GM18873 (cell line): Measurements from ENCODE around the gene FAM3C.
"Not testable (repeated sequence)": the region's sequence is repeated elsewhere in the genome, so short reads cannot be mapped to it uniquely, and the experiment has no call there.

Experiments used
- ATAC-seq: cut with Tn5 transposase; IDR thresholded peaks from one replicate; pipeline ENCODE4 v1.9.1; 2021; ENCODE audit warnings: mild to moderate bottlenecking, moderate library complexity, moderate number of reproducible peaks; ENCODE audit not compliant: unreplicated experiment, low FRiP score

Gene FAM3C

DNA sequence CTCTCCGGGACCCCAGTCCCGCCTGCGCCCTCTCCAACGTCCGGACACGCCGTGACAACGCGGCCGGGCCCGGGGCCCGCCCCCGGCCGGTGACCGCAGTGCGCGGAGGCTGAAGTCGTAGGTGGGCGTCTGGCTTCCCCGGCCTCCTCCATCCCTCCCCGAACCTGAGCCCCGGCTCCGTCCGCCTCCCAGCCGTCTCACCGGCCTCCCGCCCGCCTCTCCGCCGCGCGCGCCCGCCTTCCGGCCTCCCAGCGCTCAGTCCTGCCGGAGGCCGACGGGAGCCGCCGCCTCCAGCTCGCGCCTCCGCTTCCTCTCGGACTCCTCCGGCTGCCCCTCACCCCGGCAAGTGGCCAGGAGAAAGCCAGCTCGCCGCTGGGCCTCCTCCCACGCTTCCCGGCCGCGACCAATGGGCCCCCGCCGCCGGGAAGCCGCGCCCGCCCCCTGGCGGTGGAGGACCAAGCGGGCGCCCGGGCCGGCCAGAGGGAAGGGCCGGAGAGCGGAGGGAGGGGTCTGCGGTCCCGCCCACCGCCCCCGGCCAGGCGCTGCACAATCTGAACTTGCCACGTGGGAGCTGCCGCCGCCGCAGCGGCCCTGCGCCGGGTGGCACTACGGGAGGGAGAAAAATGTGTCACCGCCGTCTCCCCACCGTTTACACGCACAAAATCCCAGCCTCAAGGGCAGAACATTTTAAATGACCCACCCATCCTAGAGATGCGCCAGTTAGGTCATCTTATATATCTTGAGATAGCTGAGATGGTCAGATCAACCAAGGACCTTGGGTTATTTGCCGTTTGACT lies at the start of gene FAM3C:
TSS of gene FAM3C (minus strand) at position 348 of the 797 bp plus-strand sequence. CDS start 13,339 bp downstream, outside the sequence.
- peak; percentile 69 for ATAC-seq

- no peak for ATAC-seq
These were observed 46.7 kb upstream of the FAM3C start for GRCh38 chr7:121442845-121443244.

GRCh38 chr7:121440857-121441503 lies 44.9 kb upstream of the FAM3C start:
- ATAC-seq, result no peak

DNA sequence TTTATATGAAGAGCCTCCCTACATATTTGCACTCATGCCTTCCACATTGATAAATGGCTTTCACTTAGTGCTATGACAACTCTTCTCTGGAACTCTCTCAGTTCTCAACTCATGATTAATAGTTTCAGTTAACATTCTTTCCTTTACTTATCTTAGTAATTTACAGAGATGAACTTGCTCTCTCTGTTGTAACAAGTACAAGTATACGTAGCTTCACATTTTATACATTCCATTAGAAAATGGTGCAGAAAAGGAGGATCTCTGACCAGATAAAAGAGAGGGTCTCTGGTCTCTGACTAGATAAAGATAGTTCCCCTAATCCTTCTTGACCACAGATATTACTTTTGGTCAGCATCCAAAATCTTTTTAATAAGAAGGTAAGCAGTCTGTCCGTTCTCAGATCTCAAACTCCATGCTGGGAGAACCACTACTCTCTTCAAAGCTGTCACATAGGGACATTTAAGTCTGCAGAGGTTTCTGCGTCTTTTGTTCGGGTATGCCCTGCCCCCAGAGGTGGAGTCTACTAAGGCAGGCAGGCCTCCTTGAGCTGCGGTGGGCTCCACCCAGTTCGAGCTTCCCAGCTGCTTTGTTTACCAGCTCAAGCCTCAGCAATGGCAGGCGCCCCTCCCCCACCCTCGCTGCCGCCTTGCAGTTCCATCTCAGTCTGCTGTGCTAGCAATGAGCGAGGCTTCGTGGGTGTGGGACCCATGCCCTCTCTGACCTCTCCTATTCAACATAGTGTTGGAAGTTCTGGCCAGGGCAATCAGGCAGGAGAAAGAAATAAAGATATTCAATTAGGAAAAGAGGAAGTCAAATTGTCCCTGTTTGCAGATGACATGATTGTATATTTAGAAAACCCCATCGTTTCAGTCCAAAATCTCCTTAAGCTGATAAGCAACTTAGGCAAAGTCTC lies 42.2 kb upstream of the FAM3C start:
- peak; percentile 45 for ATAC-seq

DNA sequence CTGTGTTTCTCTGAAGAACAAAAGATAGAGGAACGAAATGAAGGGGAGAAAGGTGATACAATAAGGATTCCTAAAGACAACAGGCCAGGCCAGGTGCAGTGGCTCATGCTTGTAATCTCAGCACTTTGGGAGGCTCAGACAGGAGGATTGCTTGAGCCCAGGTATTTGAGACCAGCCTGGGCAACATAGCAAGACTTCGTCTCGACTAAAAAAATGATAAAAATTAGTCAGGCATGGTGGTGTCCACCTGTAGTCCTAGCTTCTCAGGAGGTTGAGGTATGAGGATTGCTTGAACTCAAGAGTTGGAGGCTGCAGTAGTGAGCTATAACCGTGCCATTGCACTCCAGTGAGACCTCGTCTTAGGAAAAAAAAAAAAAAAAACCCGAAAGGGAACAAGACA lies 41.4 kb upstream of the FAM3C start:
- no peak for ATAC-seq

DNA sequence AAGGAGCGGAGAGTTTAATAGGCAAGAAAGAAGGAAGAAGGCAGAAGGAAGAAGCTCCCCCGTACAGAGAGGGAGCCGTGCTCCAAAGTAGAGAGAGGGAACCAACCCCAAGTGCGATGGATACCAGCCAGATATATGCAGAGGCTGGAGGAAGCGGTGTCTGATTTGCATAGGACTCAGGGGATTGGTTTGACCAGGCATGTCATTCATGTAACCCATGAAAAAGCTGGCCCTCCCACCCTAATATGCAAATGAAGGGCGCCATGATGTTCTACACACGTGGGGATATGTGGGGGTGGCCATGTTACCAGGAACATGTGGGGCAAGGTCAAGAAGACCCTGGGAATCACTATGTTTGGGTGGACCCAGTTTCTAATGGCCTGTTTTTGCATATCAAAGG lies 40.6 kb upstream of the FAM3C start:
- ATAC-seq, result no peak

- no peak for ATAC-seq
These were observed 40.0 kb upstream of the FAM3C start for GRCh38 chr7:121436136-121436535.

GRCh38 chr7:121433775-121434174 lies 37.7 kb upstream of the FAM3C start:
- peak; percentile 37 for ATAC-seq

- peak; percentile 75 for ATAC-seq
These were observed 36.4 kb upstream of the FAM3C start for GRCh38 chr7:121432486-121432885.

- ATAC-seq, result no peak
These were observed 35.9 kb upstream of the FAM3C start for GRCh38 chr7:121431996-121432395.

DNA sequence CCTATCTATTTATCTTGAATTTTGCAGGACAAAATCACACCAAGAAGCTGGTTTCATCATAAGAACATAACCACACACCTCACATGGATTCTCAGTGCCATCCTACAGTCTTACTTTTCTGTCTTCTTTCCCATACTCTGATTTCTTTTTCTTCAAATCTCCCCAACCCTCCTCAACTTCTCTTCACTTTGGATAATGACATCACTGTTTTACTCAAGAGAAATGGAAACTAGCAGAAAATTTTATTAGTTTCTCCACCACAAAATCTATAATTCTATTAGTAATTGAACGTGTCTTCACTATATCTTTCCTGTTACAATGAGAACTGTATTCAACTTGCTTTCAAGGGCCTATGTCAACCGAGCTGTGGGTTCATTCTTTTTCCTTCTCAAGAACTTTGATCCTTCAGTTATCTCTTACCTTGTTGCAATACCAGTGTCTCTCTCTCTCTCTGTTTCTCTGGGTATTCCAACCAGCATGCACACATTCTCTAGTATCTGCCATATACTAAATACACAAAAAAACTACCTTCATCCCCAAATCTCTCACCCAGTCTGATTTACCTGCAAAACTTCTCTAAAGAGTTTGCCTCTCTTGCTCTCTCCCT lies 35.4 kb upstream of the FAM3C start:
- no peak for ATAC-seq

DNA sequence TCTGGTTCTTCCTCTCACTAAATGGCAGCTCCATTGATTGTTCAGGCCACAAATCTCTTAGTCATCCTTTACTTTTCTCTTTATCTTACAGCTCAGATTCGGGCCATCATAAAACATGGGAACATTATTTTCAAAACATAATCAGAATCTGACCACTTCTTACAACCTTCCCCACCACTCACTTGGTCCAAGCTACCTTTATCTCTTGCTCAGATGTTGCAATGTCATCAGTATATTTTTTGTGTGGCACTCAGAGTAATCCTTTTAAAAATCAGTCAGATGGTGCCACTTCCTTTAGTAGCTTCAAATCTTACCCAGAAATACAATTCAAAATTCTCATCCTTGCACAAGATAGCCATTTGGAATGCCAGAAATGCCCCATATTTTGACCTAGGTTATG lies 34.5 kb upstream of the FAM3C start:
- no peak for ATAC-seq

GRCh38 chr7:121429798-121430197 lies 33.7 kb upstream of the FAM3C start:
- ATAC-seq, result no peak

DNA sequence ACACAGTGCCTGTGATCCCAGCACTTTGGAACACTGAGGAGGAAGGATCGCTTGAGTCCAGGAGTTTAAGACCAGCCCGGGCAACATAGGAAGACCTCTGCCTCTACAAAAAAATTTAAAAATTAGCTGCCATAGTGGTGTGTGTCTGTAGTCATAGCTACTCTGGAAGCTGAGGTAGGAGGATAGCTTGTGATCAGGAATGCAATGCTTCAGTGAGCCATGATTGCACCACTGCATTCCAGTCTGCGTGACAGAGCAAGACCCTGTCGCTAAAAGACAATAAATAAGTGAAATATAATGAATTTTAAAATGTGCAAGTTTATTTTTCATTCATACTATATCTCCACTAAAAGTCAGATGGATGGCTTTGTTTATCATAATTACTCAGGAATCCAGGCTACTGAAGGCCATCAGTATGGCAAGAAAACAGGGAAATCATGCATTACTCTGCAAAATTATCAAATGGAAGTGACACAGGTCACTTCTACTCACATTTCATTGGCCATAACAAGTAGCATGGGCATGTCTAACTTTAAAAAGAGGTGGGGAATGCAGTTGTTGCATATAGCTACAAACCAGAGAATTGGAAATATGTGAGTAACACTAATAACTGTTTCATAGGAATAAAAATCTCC lies 32.9 kb upstream of the FAM3C start:
- ATAC-seq, result no peak

DNA sequence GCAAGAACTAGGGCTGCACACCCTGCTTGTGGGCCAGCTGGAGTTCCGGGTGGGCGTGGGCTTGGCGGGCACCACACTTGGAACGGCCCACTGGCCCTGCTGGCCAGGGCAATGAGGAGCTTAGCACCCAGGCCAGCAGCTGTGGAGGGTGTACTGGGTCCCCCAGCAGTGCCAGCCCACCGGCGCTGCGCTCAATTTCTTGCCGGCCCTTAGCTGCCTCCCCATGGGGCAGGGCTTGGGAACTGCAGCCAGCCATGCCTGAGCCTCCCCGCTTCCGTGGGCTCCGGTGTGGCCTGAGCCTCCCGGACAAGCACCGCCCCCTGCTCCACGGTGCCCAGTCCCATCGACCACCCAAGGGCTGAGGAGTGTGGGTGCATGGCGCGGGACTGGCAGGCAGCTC lies 25.6 kb upstream of the FAM3C start:
- not testable (repeated sequence) for ATAC-seq

- ATAC-seq, result no peak
These were observed 24.9 kb upstream of the FAM3C start for GRCh38 chr7:121420976-121421375.

- ATAC-seq, result no peak
These were observed 23.4 kb upstream of the FAM3C start for GRCh38 chr7:121419201-121420148.

DNA sequence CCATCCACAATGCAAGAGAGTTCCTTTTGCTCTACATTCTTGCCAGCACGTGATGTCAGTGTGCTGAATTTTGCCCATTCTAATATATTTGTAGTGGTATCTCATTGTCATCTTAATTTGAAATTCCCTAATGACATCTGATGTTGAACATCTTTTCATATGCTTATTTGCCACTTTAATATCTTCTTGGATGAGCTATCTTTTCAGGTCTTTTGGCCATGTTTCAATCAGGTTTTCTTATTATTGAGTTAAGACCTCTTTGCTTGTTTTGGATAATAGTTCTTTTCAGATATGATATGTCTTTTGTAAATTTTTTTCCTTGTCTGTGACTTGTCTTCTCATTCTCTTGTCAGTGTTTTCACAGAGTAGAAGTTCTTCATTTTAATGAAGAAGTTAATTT lies 20.4 kb upstream of the FAM3C start:
- ATAC-seq, result no peak

GRCh38 chr7:121414436-121414835 lies 18.3 kb upstream of the FAM3C start:
- no peak for ATAC-seq
